Esophagus muscularis mucosa (tissue), 4 donors: ENCODE measurements around the gene KRT80. TPM values are rescaled to one million over a fixed set of nuclear protein-coding genes. Genes with fewer than 3 reads are reported as not detected.
A peak's percentile ranks its signal among the peaks of the same experiment; 100 is the strongest.

Experiments used
- DNase-seq: peaks from one replicate; pipeline ENCODE4 v3.0.0-alpha.2; 2017; ENCODE audit errors: extremely low spot score
- H3K27ac ChIP-seq, 4 donors: fragments of 200-600 bp; sonication (generic); replicated peaks in 1 of 4; 1 replicate in 3 of 4; 2 replicates in 1 of 4; pipeline ENCODE4 v1.5.1; 2016 to 2019; ENCODE audit warnings: mild to moderate bottlenecking in 1 of 4
- H3K27me3 ChIP-seq, 4 donors: fragments of 200-600 bp; sonication (generic); one replicate each; pipeline versions ENCODE4 v1.5.1 to v1.6.0; 2016 to 2019
- H3K36me3 ChIP-seq, 4 donors: fragments of 200-600 bp; sonication (generic); one replicate each; pipeline ENCODE4 v1.5.1; 2016 to 2019
- H3K4me1 ChIP-seq, 4 donors: fragments of 200-600 bp; sonication (generic); one replicate each; pipeline ENCODE4 v1.5.1; 2016 to 2019
- H3K4me3 ChIP-seq, 4 donors: fragments of 200-600 bp; sonication (generic); 1 replicate in 2 of 4; 2 replicates in 2 of 4; pipeline ENCODE4 v1.5.1; 2016 to 2019; ENCODE audit warnings: mild to moderate bottlenecking in 4 of 4, moderate library complexity in 1 of 4
- H3K9me3 ChIP-seq, 4 donors: fragments of 200-600 bp; sonication (generic); 1 replicate in 3 of 4; 2 replicates in 1 of 4; pipeline ENCODE4 v1.5.1; 2016 to 2019
- EP300 ChIP-seq: sonication (generic); formaldehyde crosslinking; IDR thresholded peaks from one replicate; pipeline ENCODE4 v1.6.1; 2017; ENCODE audit warnings: antibody characterized with exemption
- POLR2A ChIP-seq: fragments of 450-650 bp; IDR thresholded peaks from one replicate; pipeline ENCODE4 v1.6.1; 2017; ENCODE audit warnings: antibody characterized with exemption, moderate library complexity, mild to moderate bottlenecking, low read depth
- POLR2AphosphoS5 ChIP-seq, 2 donors: sonication (generic); formaldehyde crosslinking; IDR thresholded peaks; one replicate each; pipeline ENCODE4 v1.6.1; 2017; ENCODE audit warnings: antibody characterized with exemption in 2 of 2
- WGBS: methylation state at CpG from one replicate; pipeline ENCODE4 v1.1.5; 2018; 5-methylcytosine and 5-hydroxymethylcytosine counted together
- intact Hi-C: fragments of 100-400 bp; cut with DNase I; formaldehyde crosslinking; loops from one replicate; pipeline ENCODE4 v1.15.1; 2023
- total RNA-seq, 4 donors: library from RNA; depleted of rRNA; stranded (reverse); fragments of >200 nt; gene quantifications; one replicate each; pipeline versions ENCODE4 v1.1.0 to v1.2.1, GENCODE V29; 2016
- TF ChIP-seq, protein P1 (sequence below), 3 experiments: fragments of 200-600 bp in 2 of 3; fragments of 450-650 bp in 1 of 3; sonication (generic) in 2 of 3; IDR thresholded peaks; one replicate each; pipeline ENCODE4 v1.5.1; 2017 to 2019; ENCODE audit warnings: antibody characterized with exemption in 3 of 3, mild to moderate bottlenecking in 2 of 3, moderate library complexity in 1 of 3

KRT80 gene
- total RNA-seq, 4 donors from 2014 or later = 0.11 TPM; not detected in 3

DNA sequence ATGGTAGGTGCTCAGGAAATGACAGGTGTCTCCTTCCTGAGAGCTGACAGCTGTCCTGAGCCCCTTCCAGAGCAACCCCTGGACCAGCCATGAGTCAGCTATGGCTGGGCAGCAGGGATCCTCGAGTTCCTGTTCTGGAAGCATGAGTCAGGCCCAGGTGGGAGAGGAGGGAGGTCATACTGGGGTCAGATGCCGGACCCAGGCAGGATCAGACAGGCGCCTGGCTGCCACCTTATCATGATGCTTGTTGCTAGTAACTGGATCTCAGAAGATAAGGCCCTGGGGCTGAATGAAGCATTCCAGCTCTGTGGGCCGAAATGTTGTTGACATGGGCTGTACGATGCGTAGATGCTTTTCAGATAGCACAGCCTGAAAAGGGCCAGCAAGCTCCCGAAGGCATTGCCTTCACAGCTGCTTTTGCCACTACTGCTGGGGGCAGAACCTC is 23.8 kb upstream of the KRT80 start:
- Histone ChIP-seq H3K4me3 (no peak overlapping the region), H3K9me3 (no peaks in the 10 kb centered on the region), H3K4me1 (peaks cover 5 to 16% (median 11%) of the 10 kb centered on the region in 4 donors), H3K27me3 (peaks cover 0 to 5% (median under 1%) of the 10 kb centered on the region in 4 donors), H3K36me3 (no peaks in the 10 kb centered on the region), H3K27ac (no peak overlapping the region)
- WGBS = 65% methylated on average over 7 of the region's 7 CpGs
- no peak for DNase-seq
- no peak for TF ChIP-seq EP300
- TF ChIP-seq POLR2AphosphoS5 (IDR thresholded peaks at IDR 0.05) = peak; percentile 52 to 54
- TF ChIP-seq, protein P1, sequence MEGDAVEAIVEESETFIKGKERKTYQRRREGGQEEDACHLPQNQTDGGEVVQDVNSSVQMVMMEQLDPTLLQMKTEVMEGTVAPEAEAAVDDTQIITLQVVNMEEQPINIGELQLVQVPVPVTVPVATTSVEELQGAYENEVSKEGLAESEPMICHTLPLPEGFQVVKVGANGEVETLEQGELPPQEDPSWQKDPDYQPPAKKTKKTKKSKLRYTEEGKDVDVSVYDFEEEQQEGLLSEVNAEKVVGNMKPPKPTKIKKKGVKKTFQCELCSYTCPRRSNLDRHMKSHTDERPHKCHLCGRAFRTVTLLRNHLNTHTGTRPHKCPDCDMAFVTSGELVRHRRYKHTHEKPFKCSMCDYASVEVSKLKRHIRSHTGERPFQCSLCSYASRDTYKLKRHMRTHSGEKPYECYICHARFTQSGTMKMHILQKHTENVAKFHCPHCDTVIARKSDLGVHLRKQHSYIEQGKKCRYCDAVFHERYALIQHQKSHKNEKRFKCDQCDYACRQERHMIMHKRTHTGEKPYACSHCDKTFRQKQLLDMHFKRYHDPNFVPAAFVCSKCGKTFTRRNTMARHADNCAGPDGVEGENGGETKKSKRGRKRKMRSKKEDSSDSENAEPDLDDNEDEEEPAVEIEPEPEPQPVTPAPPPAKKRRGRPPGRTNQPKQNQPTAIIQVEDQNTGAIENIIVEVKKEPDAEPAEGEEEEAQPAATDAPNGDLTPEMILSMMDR (IDR thresholded peaks at IDR 0.05) = no peak
- intact Hi-C loops = no loop called here

GRCh38 chr12:52214421-52214802 is 22.6 kb upstream of the KRT80 start:
- 67% methylated on average over 1 of the region's 3 CpGs for WGBS
- Histone ChIP-seq H3K27ac (no peak overlapping the region), H3K4me1 (peaks cover 5 to 16% (median 11%) of the 10 kb centered on the region in 4 donors), H3K27me3 (no peaks in the 10 kb centered on the region), H3K4me3 (no peak overlapping the region), H3K36me3 (no peaks in the 10 kb centered on the region), H3K9me3 (no peaks in the 10 kb centered on the region)
- TF ChIP-seq EP300 (no peak), POLR2A (no peak), POLR2AphosphoS5 (IDR thresholded peaks at IDR 0.05) (no peak)
- TF ChIP-seq, protein P1 (IDR thresholded peaks at IDR 0.05) = peak in 2 of 3 experiments; percentile 8 to 13
- intact Hi-C loops = no loop called here
- no peak for DNase-seq

DNA sequence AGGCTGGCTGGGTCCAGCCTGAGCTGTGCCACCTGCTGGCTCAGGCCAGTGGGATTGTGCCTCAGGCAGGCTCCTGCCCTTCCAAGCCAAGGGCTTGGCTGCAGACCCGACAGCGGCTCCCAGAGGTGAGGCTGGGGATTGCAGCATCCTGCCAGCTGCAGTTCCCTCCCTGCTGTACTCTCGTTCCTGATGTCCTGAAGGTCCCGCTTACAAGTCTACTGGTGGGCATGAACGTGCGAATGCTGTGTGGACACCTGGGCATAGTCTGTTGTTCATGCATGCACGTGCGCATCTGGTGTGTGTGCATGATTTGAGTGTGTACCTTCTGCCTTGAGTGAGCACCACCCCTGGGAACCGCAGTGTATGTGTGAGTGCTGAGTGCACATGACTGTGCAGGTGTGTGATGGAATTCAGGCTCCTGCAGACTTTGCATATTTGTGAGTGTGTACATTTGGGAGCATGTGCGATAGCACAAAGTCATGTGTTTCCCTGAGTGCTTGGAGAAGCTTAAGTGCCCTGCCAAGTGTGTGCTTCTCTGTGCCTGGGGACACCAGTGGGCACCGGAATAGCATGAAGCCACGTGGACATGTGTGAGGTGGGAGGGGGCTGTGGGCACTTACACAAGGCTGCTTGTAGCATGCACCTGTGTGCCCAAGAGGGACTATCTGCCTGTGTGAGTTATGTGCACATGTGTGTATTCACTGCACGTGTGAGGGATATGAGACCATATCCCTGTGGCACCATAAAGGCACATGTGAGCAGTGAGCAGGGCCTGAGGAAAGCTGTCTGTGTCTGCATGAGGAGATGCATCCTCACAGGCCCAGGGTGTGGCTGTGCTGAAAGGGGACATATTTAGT is 22.0 kb upstream of the KRT80 start:
- 44% methylated on average over 13 of the region's 13 CpGs for WGBS

GRCh38 chr12:52212701-52213563 is 21.1 kb upstream of the KRT80 start:
- intact Hi-C loops = no loop called here
- TF ChIP-seq, protein P1 (IDR thresholded peaks at IDR 0.05) = no peak
- TF ChIP-seq EP300 = no peak
- TF ChIP-seq POLR2AphosphoS5 (IDR thresholded peaks at IDR 0.05) = no peak
- TF ChIP-seq POLR2A = no peak
- Histone ChIP-seq H3K4me1 (peaks cover 13 to 23% (median 19%) of the 10 kb centered on the region in 4 donors), H3K9me3 (no peaks in the 10 kb centered on the region), H3K27me3 (no peaks in the 10 kb centered on the region), H3K4me3 (no peak overlapping the region), H3K27ac (no peak overlapping the region), H3K36me3 (no peaks in the 10 kb centered on the region)
- no peak for DNase-seq
- 73% methylated on average over 12 of the region's 13 CpGs for WGBS

More for the DNA sequence above, 22.0 kb upstream of the KRT80 start:
- H3K4me1 ChIP-seq = peaks cover 5 to 16% (median 11%) of the 10 kb centered on the region in 4 donors
- intact Hi-C loops = no loop called here
- no peak overlapping the region for H3K4me3 ChIP-seq
- DNase-seq = no peak
- no peaks in the 10 kb centered on the region for H3K27me3 ChIP-seq
- H3K36me3 ChIP-seq = no peaks in the 10 kb centered on the region
- no peak overlapping the region for H3K27ac ChIP-seq
- H3K9me3 ChIP-seq = no peaks in the 10 kb centered on the region
- TF ChIP-seq POLR2AphosphoS5 (IDR thresholded peaks at IDR 0.05) (peak in 1 of 2 donors; percentile 43), EP300 (no peak)
- TF ChIP-seq, protein P1 (IDR thresholded peaks at IDR 0.05) = peak; percentile 95 to 99 (median 98)
